Inflammatory macrophage treated with lipopolysaccharide for 1 hour (primary cell): Measurements from ENCODE around the gene OR2V1.
"Not testable (repeated sequence)": the region's sequence is repeated elsewhere in the genome, so short reads cannot be mapped to it uniquely, and the experiment has no call there.

Experiments
- DNase-seq, 2 donors: peaks; one replicate each; pipeline ENCODE4 v3.0.0-alpha.2; 2020 to 2022

The OR2V1 gene, protein sequence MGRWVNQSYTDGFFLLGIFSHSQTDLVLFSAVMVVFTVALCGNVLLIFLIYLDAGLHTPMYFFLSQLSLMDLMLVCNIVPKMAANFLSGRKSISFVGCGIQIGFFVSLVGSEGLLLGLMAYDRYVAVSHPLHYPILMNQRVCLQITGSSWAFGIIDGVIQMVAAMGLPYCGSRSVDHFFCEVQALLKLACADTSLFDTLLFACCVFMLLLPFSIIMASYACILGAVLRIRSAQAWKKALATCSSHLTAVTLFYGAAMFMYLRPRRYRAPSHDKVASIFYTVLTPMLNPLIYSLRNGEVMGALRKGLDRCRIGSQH

GRCh38 chr5:181130832-181131496 is at the start of gene OR2V1:
OR2V1 (minus strand) TSS chr5:181131169; CDS start chr5:181125304, 5,865 bp downstream.
- no peak for DNase-seq

GRCh38 chr5:181177559-181177958 is 46.6 kb upstream of the OR2V1 start:
- DNase-seq: not testable (repeated sequence)

DNA sequence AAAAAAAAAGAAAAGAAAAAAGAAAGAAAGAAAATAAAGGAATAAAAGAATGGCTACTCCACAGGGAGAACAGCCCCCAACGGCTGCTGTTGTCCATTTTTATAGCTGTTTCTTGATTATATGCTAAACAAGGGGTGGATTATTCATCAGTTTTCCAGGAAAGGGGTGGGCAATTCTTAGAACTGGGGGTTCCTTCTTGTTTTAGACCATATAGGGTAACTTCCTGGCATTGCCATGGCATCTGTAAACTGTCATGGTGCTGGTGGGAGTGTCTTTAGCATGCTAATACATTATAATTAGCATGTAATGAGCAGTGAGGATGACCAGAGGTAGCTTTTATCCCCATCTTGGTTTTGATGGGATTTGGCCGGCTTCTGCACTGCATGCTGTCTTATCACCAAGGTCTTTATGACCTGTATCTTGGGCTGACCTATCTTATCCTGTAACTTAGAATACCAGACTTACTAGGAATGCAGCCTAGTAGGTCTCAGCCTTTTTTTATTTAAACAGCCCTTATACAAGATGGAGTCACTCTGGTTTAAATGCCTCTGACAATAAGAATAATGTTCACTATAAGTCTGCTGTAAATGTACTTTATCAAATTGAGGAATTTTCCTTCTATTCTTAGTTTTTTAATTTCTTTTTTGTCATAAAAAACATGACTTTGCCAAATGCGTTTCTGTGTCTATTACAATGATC is 45.4 kb upstream of the OR2V1 start:
- no peak for DNase-seq

- no peak for DNase-seq
Measured at GRCh38 chr5:181173420-181174342, 42.7 kb upstream of the OR2V1 start.

DNA sequence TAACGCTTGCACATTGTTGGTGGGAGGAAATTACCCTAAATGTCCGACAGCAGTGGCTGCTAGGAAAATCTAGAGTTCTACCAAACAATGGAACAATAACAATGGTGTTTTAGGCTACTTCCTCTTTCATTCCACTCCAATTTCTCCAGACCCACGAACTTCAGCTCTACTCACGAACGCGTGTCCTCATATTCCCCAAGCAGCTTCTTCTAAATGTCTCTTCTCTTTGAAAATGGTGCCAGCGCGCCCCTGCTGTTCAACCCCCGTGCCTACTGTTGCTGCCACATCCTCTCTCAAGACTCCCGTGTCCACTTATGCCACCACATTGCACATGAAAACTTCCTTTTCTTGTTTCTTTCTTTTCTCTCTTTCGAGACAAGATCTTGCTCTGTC is 42.1 kb upstream of the OR2V1 start:
- DNase-seq: peak; percentile 46 to 51

DNA sequence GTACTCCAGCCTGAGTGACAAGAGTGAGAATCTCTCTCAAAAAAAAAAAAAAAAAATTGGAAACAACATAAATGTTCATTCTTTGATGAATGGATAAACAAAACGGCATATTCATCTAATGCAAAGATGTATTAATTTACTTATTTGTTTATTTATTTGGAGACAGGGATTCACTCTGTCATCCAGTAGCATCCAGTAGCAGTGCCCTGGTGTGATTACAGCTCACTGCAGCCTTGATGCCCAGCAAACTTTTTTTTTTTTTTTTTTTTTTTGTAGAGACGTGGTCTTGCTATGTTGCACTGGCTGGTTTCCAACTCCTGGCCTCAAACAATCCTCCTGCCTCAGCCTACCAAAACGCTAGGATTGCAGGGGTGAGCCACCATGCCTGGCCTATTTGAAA is 40.8 kb upstream of the OR2V1 start:
- DNase-seq: no peak

- no peak for DNase-seq
Measured at GRCh38 chr5:181170996-181171395, 40.0 kb upstream of the OR2V1 start.

DNA sequence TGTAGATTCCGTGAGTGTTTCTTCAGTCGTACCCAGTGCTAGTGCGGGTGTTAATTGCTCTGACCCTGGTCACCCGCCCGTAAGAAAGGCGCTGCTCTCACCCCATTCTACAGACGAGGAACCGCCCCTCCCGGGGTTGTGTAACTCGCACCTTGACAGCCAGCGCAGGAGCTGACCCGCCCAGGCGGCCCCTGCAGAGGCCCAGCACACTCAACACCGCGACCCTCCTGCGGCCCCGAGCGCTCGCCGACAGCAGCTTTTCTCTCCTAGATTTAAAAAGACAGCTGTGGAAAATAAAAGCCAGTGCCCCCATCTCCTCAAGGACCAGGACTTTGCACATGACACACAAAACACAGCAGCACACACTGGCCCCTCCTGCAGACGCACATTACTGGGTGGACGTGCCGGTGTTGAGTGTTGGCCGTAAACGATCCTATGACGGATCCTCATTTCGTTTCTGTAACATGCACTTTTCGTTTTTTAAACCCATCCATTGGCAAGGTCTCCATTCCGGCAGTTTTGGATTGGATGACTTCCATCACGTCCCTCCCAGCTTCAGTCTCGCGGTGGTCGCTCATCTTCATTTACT is 39.4 kb upstream of the OR2V1 start:
- DNase-seq: no peak

GRCh38 chr5:181169459-181170236 is 38.7 kb upstream of the OR2V1 start:
- peak in 1 of 2 donors; percentile 32 for DNase-seq

- no peak for DNase-seq
Measured at GRCh38 chr5:181168595-181169118, 37.7 kb upstream of the OR2V1 start.

DNA sequence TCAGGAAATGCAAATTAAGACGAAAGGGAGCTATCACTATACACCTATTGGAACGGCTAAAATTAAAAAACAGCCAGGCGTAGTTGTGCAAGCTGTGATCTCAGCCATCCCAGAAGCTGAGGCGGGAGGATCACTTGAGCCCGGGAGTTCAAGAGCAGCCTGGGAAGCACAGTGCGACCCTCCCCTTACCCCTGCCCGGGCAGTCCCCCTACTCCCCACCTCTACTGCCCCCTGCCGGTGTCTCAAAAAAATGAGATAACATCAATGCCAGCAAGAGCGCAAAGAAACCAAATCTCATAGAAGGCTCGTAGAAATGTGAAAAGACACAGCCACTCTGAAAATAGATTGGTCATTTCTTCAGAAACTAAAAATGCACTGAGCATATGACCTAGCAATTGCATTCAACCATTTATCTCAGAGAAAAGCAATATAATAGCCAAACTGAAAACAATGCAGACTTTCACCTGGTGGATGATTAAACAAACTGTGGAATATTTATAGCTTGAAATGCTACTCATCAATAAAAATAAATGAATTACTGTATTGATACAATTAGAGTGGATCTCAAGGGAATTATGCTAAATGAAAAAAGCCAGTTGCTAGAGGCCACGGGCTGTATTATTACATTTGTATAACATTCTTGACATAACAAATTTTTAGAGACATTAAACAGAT is 37.0 kb upstream of the OR2V1 start:
- no peak for DNase-seq

GRCh38 chr5:181166812-181167733 is 36.1 kb upstream of the OR2V1 start:
- DNase-seq: no peak

- DNase-seq: no peak
Measured at GRCh38 chr5:181164076-181164952, 33.3 kb upstream of the OR2V1 start.

GRCh38 chr5:181163487-181164075 is 32.6 kb upstream of the OR2V1 start:
- no peak for DNase-seq

DNA sequence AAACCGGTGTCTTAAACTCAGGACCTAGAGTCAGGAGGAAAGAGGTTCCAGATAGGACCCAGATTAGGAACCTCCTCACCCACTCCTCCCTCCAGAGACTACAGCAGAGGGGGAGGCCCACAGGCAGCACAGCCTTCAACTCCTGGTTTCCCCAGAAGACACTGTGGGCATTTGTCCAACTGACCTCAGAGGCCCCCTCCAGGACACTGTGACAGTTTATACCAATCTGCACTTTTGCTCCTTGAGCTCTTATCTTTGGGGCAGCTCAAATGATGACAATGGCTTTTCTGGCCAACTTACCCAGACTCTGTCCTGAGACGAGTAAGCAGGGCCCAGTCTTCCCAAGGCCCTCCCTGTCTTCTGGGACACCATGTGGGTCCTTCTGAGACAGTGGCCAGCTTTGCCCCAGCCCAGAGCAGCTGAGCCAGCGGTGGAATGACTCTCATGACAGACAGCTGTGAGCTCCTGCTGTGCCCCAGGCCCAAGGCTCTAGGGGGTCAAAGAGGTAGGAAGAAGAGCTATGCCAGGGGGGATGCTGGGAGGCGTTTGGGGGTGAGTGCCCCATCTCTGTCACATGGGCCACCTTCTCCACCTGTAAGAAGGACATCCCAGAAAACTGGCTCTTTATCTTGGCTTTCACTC is 30.7 kb upstream of the OR2V1 start:
- no peak for DNase-seq

GRCh38 chr5:181160755-181161533 is 30.0 kb upstream of the OR2V1 start:
- not testable (repeated sequence) for DNase-seq
